Measurements from ENCODE around the gene PSMG4.

DNA sequence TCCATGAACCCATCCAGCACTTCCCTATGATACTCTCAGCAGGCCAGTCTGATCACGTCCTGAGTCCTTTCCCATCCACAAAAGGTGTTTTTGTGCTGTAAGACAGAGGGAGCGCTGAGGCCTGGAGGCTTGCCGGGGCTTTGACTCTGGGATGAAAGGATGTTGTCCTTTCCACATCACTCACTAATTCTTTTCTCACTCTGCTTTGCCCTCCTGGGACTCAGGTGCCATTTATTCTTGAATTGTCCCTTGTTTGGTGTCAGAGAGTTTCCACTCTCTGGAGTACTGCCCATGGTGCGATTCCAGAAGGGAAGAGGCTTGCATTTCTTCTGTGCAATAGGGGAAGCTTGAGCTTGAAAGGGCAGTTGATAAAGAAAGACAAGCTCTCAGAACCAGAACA lies 16.0 kb upstream of the PSMG4 start:
- no peak for TF ChIP-seq GATA2 (IDR thresholded peaks at IDR 0.05; ENCODE audit: low read depth, low read length)
- TF ChIP-seq GATA3 (IDR thresholded peaks at IDR 0.05; ENCODE audit: low read depth, low read length), result no peak

All from SH-SY5Y (cell line).